Thymus (tissue), 14 donors: ENCODE data around the gene MFSD6. TPM values are rescaled to one million over a fixed set of nuclear protein-coding genes. Genes with fewer than 3 reads are reported as not detected.
"Not testable (repeated sequence)": the region's sequence is repeated elsewhere in the genome, so short reads cannot be mapped to it uniquely, and the experiment has no call there.

Source experiments
- DNase-seq, 9 donors: peaks; one replicate each; pipeline ENCODE4 v3.0.0-alpha.2; 2013; ENCODE audit warnings: low spot score in 9 of 9, low read depth in 6 of 9, missing footprints in 1 of 9
- H3K27ac ChIP-seq, 2 donors: one replicate each; pipeline ENCODE4 v1.5.1; 2013; ENCODE audit warnings: control low read depth in 1 of 2, low read depth in 1 of 2, low read length in 1 of 2, mild to moderate bottlenecking in 1 of 2, moderate library complexity in 1 of 2
- H3K27me3 ChIP-seq, 2 donors: one replicate each; pipeline ENCODE4 v1.5.1; 2013; ENCODE audit warnings: low read length in 1 of 2; ENCODE audit not compliant: control insufficient read depth in 2 of 2, insufficient read depth in 1 of 2
- H3K36me3 ChIP-seq, 2 donors: one replicate each; pipeline ENCODE4 v1.5.1; 2013; ENCODE audit warnings: low read length in 1 of 2, mild to moderate bottlenecking in 1 of 2, moderate library complexity in 1 of 2; ENCODE audit not compliant: control insufficient read depth in 2 of 2, insufficient read depth in 2 of 2
- H3K4me1 ChIP-seq, 2 donors: one replicate each; pipeline ENCODE4 v1.5.1; 2013; ENCODE audit warnings: low read length in 2 of 2; ENCODE audit not compliant: control insufficient read depth in 2 of 2, insufficient read depth in 2 of 2
- H3K4me3 ChIP-seq, 2 donors: one replicate each; pipeline ENCODE4 v1.5.1; 2013; ENCODE audit warnings: low read length in 2 of 2, control low read depth in 1 of 2, mild to moderate bottlenecking in 1 of 2
- H3K9me3 ChIP-seq, 2 donors: one replicate each; pipeline ENCODE4 v1.5.1; 2013; ENCODE audit warnings: low read length in 1 of 2, mild to moderate bottlenecking in 1 of 2; ENCODE audit not compliant: control insufficient read depth in 2 of 2, insufficient read depth in 1 of 2
- WGBS: extraction: QIAGEN DNeasy Blood & Tissue Kit; methylation state at CpG from one replicate; pipeline ENCODE4 v1.1.7; 2013; 5-methylcytosine and 5-hydroxymethylcytosine counted together
- long read RNA-seq, 10 donors: transcript quantifications; one replicate each; lab custom pipeline, GENCODE V29; 2026
- polyA plus RNA-seq: library from polyadenylated mRNA; stranded (reverse); fragments of 200-250 nt; gene quantifications from one replicate; pipeline ENCODE4 v1.2.3, GENCODE V29; 2013
- total RNA-seq: library from RNA; stranded (reverse); fragments of 120-200 nt; gene quantifications from one replicate; pipeline ENCODE4 v1.2.4, GENCODE V29; 2013
- donor health status: healthy.

Gene MFSD6
- total RNA-seq: 11.7 TPM
- 16.3 TPM for polyA plus RNA-seq
- long read RNA-seq, donor 1: 0 reads
- long read RNA-seq, donor 2, full-length matches to known transcripts: 6 of 16 reads
- long read RNA-seq, donor 2, partial matches to known transcripts: 0 of 16 reads
- long read RNA-seq, donor 2, other reads (novel, unspliced or antisense): 10 of 16 reads
- long read RNA-seq, donor 3, full-length matches to known transcripts: 6 of 11 reads
- long read RNA-seq, donor 3, partial matches to known transcripts: 0 of 11 reads
- long read RNA-seq, donor 3, other reads (novel, unspliced or antisense): 5 of 11 reads
- long read RNA-seq, donor 4, full-length matches to known transcripts: 2 of 2 reads
- long read RNA-seq, donor 4, partial matches to known transcripts: 0 of 2 reads
- long read RNA-seq, donor 4, other reads (novel, unspliced or antisense): 0 of 2 reads
- long read RNA-seq, donor 5, partial matches to known transcripts: 5 of 6 reads
- long read RNA-seq, donor 5, other reads (novel, unspliced or antisense): 0 of 6 reads
- long read RNA-seq, donor 6, full-length matches to known transcripts: 1 of 1 reads
- long read RNA-seq, donor 6, partial matches to known transcripts: 0 of 1 reads
- long read RNA-seq, donor 6, other reads (novel, unspliced or antisense): 0 of 1 reads
- long read RNA-seq, donor 7, full-length matches to known transcripts: 4 of 4 reads
- long read RNA-seq, donor 7, partial matches to known transcripts: 0 of 4 reads
- long read RNA-seq, donor 7, other reads (novel, unspliced or antisense): 0 of 4 reads
- long read RNA-seq, donor 8, full-length matches to known transcripts: 3 of 3 reads
- long read RNA-seq, donor 8, partial matches to known transcripts: 0 of 3 reads
- long read RNA-seq, donor 8, other reads (novel, unspliced or antisense): 0 of 3 reads
- long read RNA-seq, donor 9, full-length matches to known transcripts: 2 of 2 reads
- long read RNA-seq, donor 9, partial matches to known transcripts: 0 of 2 reads
- long read RNA-seq, donor 9, other reads (novel, unspliced or antisense): 0 of 2 reads
- long read RNA-seq, donor 10, partial matches to known transcripts: 14 of 14 reads
- long read RNA-seq, donor 10, other reads (novel, unspliced or antisense): 0 of 14 reads

GRCh38 chr2:190407662-190408537 lies at the start of gene MFSD6:
TSS of gene MFSD6 (plus strand) at chr2:190408355. CDS start at chr2:190436030, 27,675 bp downstream.
- H3K4me1 ChIP-seq: peaks cover 10 to 25% of the 10 kb centered on the region in 2 donors
- under 1% methylated on average over 97 of the region's 98 CpGs for WGBS
- peak within 1 kb of the TSS; percentile 79 to 84 for H3K4me3 ChIP-seq
- H3K27ac ChIP-seq: peak within 1 kb of the TSS; percentile 89 to 98
- H3K27me3 ChIP-seq: no peaks in the 10 kb centered on the region
- peaks cover 0 to 3% of the 10 kb centered on the region in 2 donors for H3K9me3 ChIP-seq
- peak in 8 of 9 donors; percentile 51 to 88 (median 56) for DNase-seq
- no peaks in the 10 kb centered on the region for H3K36me3 ChIP-seq

DNA sequence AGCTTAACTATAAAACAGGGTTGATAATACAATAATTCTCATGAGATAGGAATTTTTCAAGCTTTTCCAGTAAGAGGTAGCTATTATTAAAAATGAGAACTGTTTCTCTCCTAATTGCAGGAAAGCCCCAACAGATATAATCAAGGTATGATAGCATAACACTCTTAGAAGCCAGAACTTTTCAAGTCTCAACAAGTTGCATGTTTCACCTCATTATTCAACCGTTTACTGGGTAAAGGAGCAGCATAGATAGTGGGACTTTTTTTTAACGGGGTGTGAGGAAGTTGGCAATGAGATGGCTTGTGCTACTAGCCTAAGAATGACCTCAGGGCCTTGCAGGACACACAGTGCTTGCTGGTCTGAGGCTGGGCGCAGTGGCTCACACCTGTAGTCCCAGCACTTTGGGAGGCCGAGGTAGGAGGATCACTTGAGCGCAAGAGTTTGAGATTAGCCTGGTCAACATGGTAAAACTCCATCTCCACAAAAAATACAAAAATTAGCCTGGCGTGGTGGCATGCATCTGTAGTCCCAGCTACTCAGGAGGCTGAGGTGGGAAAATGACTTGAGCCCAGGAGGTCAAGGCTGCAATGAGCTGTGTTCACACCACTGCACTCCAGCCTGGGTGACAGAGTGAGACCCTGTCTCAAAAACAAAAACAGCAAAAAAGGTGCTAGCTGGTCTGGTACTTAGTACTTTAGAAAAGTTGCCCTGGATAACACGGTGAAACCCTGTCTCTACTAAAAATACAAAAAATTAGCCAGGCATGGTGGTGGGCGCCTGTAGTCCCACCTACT lies 49.3 kb upstream of the MFSD6 start:
- not testable (repeated sequence) for H3K9me3 ChIP-seq, H3K4me3 ChIP-seq, H3K4me1 ChIP-seq, H3K36me3 ChIP-seq, H3K27me3 ChIP-seq
- whole genome bisulfite sequencing: 91% methylated on average over 8 of the region's 8 CpGs
- peak in 1 of 9 donors; percentile 29 for DNase-seq
- H3K27ac ChIP-seq: peak overlapping the region; percentile 42 to 48

- H3K36me3 ChIP-seq: no peaks in the 10 kb centered on the region
- H3K27me3 ChIP-seq: no peaks in the 10 kb centered on the region
- H3K27ac ChIP-seq: peak overlapping the region in 1 of 2 donors; percentile 7
- H3K4me3 ChIP-seq: no peak overlapping the region
- DNase-seq: no peak
- no peaks in the 10 kb centered on the region for H3K9me3 ChIP-seq
- peaks cover 3 to 4% of the 10 kb centered on the region in 2 donors for H3K4me1 ChIP-seq
Measured at GRCh38 chr2:190360561-190360960, 47.6 kb upstream of the MFSD6 start.

DNA sequence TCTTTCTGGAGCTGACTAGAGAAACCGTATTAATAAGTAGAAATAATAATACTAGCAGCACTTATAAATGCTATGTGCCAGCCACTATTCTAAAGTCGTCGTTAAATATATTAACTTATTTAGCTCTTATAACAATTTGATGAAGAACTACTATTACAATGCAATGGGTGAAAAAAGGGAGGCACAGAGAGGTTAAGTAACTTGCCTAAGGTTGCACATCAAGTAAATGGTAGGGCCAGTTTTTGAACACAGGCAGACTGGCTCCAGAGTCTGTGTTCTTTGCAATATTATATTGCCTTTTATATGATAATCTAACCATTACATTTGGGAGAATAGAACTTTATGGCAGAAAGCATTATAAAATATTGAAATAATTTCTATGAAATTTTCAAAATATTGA lies 47.2 kb upstream of the MFSD6 start:
- 96% methylated on average over 3 of the region's 3 CpGs for WGBS
- Histone ChIP-seq H3K27me3 (no peaks in the 10 kb centered on the region), H3K4me1 (peaks cover 3 to 4% of the 10 kb centered on the region in 2 donors), H3K36me3 (no peaks in the 10 kb centered on the region), H3K9me3 (no peaks in the 10 kb centered on the region), H3K27ac (no peak overlapping the region), H3K4me3 (no peak overlapping the region)
- DNase-seq: no peak

- Histone ChIP-seq H3K27me3 (no peaks in the 10 kb centered on the region), H3K36me3 (no peaks in the 10 kb centered on the region), H3K9me3 (no peaks in the 10 kb centered on the region), H3K27ac (no peak overlapping the region), H3K4me1 (peaks cover 0 to 4% of the 10 kb centered on the region in 2 donors), H3K4me3 (no peak overlapping the region)
- WGBS: 97% methylated on average over 2 of the region's 2 CpGs
- no peak for DNase-seq
Measured at GRCh38 chr2:190361572-190361971, 46.6 kb upstream of the MFSD6 start.

DNA sequence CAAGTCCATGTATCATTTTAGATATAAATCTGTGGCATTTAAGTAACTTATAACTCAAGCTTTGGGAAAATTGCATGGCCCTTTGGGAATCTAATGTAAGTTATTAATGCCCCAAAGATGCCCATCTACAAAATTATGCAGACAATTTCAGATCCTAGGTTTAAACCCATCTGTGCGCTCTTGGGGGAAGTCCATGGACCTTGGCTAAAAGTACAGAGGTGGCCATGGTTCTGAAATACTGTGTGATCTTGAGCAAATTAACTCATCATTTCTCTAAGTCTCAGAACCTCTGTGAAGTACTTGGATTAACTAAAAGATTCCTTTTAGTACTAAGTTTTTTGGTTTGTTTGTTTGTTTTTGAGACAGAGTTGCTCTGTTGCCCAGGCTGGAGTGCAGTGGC lies 45.3 kb upstream of the MFSD6 start:
- Histone ChIP-seq H3K9me3 (no peaks in the 10 kb centered on the region), H3K27me3 (no peaks in the 10 kb centered on the region), H3K4me1 (peaks cover 0 to 4% of the 10 kb centered on the region in 2 donors), H3K27ac (no peak overlapping the region), H3K4me3 (no peak overlapping the region), H3K36me3 (no peaks in the 10 kb centered on the region)
- 100% methylated on average over 1 of the region's 1 CpG for WGBS
- DNase-seq: no peak

DNA sequence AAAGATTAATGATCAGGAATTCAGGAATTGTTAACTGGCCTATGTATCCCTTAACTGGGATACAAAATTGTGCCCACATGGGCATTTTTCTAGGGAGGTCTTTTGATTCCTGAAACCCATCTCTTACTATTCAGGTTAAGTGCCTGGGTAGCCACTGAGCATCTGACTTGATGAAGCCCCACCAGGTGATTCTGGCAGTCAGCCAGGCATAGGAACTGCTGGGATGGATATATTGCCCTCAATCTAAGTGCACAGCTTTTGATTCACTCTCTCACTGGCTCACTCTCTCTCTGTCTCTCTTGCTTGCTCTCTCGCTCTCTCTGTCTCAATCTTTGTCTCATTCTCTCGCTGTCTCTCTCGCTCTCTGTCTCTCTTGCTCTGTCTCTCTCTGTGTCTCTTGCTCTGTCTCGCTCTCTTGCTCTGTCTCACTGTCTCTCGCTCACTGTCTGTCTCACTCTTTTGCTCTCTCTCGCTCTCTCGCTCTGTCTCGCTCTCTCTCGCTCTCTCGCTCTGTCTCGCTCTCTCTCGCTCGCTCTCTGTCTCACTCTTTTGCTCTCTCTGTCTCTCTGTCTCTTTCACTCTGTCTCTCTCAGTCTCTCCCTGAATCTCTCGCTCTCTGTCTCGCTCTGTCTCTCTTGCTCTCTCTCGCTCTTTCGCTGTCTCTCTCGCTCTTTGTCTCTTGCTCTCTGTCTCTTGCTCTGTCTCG lies 42.5 kb upstream of the MFSD6 start:
- H3K27me3 ChIP-seq: no peaks in the 10 kb centered on the region
- H3K4me1 ChIP-seq: no peaks in the 10 kb centered on the region
- H3K9me3 ChIP-seq: no peaks in the 10 kb centered on the region
- no peaks in the 10 kb centered on the region for H3K36me3 ChIP-seq
- DNase-seq: no peak
- no peak overlapping the region for H3K4me3 ChIP-seq
- 98% methylated on average over 19 of the region's 19 CpGs for WGBS
- H3K27ac ChIP-seq: no peak overlapping the region
